Measurements from ENCODE around the gene PCDHA6. TPM values are rescaled to one million over a fixed set of nuclear protein-coding genes. Genes with fewer than 3 reads are reported as not detected.
A peak's percentile ranks its signal among the peaks of the same experiment; 100 is the strongest.

PCDHA6 gene
- total and polyA plus RNA-seq, 2 of the 8 experiments (the other 6 are each of a cell fraction or from before 2014, with no cell fraction given) = 0.71 to 7.1 TPM

GRCh38 chr5:140868721-140869554 lies 41.2 kb downstream of the PCDHA6 start, which contains the start of gene PCDHA11 (continued):
- TF ChIP-seq YY1 (IDR thresholded peaks at IDR 0.05; ENCODE audit: low read depth, low read length) (no peak), ATF3 (IDR thresholded peaks at IDR 0.05; ENCODE audit: insufficient read depth, low read depth, low read length) (no peak), RNF2 (IDR thresholded peaks at IDR 0.05; ENCODE audit: borderline replicate concordance, low read depth, low read length, missing control alignments, poor library complexity, severe bottlenecking) (no peak), FOSL1 (IDR thresholded peaks at IDR 0.05; ENCODE audit: insufficient read depth, low read depth, low read length) (no peak), SIN3A (conservative IDR thresholded peaks at IDR 0.05 in 1 of 2, IDR thresholded peaks at IDR 0.05 in 1 of 2; ENCODE audit: low read depth in 1 of 2, low read length in 2 of 2) (0 out of 4 replicates have a peak, but pooled peaks of 1 of the 2 experiments have one; percentile 25), PHF8 (conservative IDR thresholded peaks at IDR 0.05; ENCODE audit: low read depth, low read length) (0 out of 2 replicates have a peak, but pooled peaks have one; percentile 33), EP300 (IDR thresholded peaks at IDR 0.05; ENCODE audit: borderline replicate concordance in 1 of 2, low read depth in 2 of 2, low read length in 2 of 2) (no peak), TEAD4 (IDR thresholded peaks at IDR 0.05; ENCODE audit: low read depth, low read length) (peak; percentile 56; the same call in 1 of the 2 replicates), GTF2F1 (IDR thresholded peaks at IDR 0.05; ENCODE audit: borderline replicate concordance, low read depth, low read length) (no peak), BRCA1 (IDR thresholded peaks at IDR 0.05; ENCODE audit: low read depth, low read length) (no peak), JUN (IDR thresholded peaks at IDR 0.05; ENCODE audit: low read depth, low read length) (no peak), HDAC6 (IDR thresholded peaks at IDR 0.05; ENCODE audit: low read depth, low read length) (no peak), NRF1 (IDR thresholded peaks at IDR 0.05; ENCODE audit: low read depth, low read length) (no peak), CHD1 (IDR thresholded peaks at IDR 0.05; ENCODE audit: low read depth, low read length) (no peak), SIX5 (IDR thresholded peaks at IDR 0.05; ENCODE audit: low read depth, low read length) (no peak), USF2 (IDR thresholded peaks at IDR 0.05; ENCODE audit: low read length) (no peak)
